Subcutaneous abdominal adipose tissue (tissue), 5 donors: ENCODE measurements around the gene ZKSCAN2.

Experiments used
- H3K27ac ChIP-seq: one replicate; pipeline ENCODE4 v1.7.0; 2013; ENCODE audit warnings: low read depth, mild to moderate bottlenecking, inconsistent platforms, low read length, moderate library complexity
- H3K27me3 ChIP-seq, 5 donors: one replicate each; pipeline ENCODE4 v1.7.0; 2013; ENCODE audit warnings: low read length in 5 of 5, inconsistent platforms in 1 of 5; ENCODE audit not compliant: control insufficient read depth in 5 of 5, insufficient read depth in 4 of 5
- H3K36me3 ChIP-seq, 5 donors: one replicate each; pipeline ENCODE4 v1.7.0; 2013; ENCODE audit warnings: low read length in 5 of 5; ENCODE audit not compliant: control insufficient read depth in 5 of 5, insufficient read depth in 5 of 5
- H3K4me1 ChIP-seq, 5 donors: one replicate each; pipeline ENCODE4 v1.7.0; 2013; ENCODE audit warnings: low read length in 5 of 5, mild to moderate bottlenecking in 3 of 5, moderate library complexity in 1 of 5; ENCODE audit not compliant: control insufficient read depth in 5 of 5, insufficient read depth in 5 of 5
- H3K4me3 ChIP-seq, 5 donors: one replicate each; pipeline ENCODE4 v1.7.0; 2013; ENCODE audit warnings: low read length in 5 of 5, low read depth in 1 of 5
- H3K9ac ChIP-seq, 5 donors: one replicate each; pipeline ENCODE4 v1.7.0; 2013; ENCODE audit warnings: low read length in 5 of 5, mild to moderate bottlenecking in 4 of 5, moderate library complexity in 3 of 5
- H3K9me3 ChIP-seq, 5 donors: one replicate each; pipeline ENCODE4 v1.7.0; 2013; ENCODE audit warnings: low read length in 5 of 5; ENCODE audit not compliant: control insufficient read depth in 5 of 5
- donor health status: healthy.
- donor health status: healthy.
- donor health status: healthy.
- donor health status: healthy.
- donor health status: healthy.

The ZKSCAN2 gene

DNA sequence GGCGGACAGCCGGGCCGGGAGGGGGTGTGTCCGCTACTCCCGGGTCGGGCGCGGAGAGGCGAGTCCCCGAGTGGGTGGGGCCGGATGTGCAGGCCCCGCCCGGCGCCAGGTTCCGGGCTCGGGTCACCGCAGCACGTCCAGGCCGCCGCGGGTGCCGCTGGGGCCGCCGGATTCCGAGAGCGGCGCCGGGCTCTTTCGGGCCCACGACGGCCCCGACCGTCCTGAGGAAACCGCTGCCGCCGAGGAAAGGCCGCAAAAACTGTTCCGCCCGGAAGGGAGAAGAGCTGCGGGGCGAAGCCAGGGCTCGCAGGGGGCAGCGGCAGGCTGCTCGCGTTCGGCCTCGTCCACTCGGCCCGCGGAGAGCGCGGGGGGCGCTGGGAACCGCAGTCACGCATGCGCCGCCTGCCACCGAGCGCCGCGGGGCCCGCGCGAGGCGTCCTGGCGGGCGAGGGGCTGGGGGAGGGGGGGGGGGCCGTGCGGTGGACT, at the start of gene ZKSCAN2:
Gene ZKSCAN2 (minus strand): TSS at position 376 of the 486 bp plus-strand sequence. CDS start 718 bp downstream, outside the sequence.
- no peaks in the 10 kb centered on the region for H3K27me3 ChIP-seq
- H3K4me1 ChIP-seq, result peaks cover 7 to 37% (median 34%) of the 10 kb centered on the region in 5 donors
- peak within 1 kb of the TSS; percentile 79 for H3K27ac ChIP-seq
- peaks cover 6 to 20% (median 14%) of the 10 kb centered on the region in 5 donors for H3K36me3 ChIP-seq
- peak within 1 kb of the TSS; percentile 82 to 93 (median 88) for H3K9ac ChIP-seq
- H3K9me3 ChIP-seq, result no peaks in the 10 kb centered on the region
- H3K4me3 ChIP-seq, result peak within 1 kb of the TSS; percentile 85 to 88 (median 86)

DNA sequence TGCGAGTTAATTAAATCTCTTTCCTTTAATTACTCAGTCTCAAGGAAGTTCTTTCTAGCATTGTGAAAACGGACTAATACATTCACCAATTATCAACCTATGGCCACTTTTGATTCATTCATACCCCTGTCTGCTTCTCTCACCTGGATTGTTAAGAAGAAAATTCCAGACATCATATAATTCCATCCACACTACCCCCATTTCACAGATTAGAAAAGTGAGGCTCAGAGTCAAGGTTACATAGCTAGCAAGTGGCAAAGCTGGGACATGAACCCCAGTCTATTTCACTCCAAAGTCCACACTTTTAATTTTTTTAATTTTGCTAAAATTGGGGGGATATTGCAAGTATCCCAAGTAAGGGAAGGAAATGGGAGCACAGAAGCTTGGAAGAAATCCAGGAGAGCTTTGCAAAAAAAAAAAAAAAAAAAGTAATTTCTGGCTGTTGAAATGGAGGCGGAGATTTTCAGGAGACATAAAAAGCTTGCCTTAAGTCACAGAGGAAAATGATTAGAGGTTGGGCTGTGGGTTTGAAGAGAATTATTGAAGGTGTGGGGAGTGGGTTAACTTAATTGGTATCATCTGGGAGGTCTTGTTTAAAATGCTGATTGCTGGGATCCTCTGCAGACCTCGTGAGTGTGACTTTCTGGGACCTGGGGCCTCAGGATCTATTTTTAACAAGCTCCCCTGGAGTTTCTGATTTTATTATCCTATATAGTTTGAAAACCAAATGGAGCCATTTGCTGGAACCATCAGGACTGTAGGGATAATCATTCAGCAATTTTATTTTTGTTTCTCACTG, 42.3 kb upstream of the ZKSCAN2 start:
- H3K27ac ChIP-seq, result no peak overlapping the region
- no peak overlapping the region for H3K4me3 ChIP-seq
- peaks cover 0 to 6% (median 0%) of the 10 kb centered on the region in 5 donors for H3K27me3 ChIP-seq
- no peaks in the 10 kb centered on the region for H3K36me3 ChIP-seq
- no peaks in the 10 kb centered on the region for H3K4me1 ChIP-seq
- no peak overlapping the region for H3K9ac ChIP-seq
- peaks cover 0 to 6% (median 0%) of the 10 kb centered on the region in 5 donors for H3K9me3 ChIP-seq

DNA sequence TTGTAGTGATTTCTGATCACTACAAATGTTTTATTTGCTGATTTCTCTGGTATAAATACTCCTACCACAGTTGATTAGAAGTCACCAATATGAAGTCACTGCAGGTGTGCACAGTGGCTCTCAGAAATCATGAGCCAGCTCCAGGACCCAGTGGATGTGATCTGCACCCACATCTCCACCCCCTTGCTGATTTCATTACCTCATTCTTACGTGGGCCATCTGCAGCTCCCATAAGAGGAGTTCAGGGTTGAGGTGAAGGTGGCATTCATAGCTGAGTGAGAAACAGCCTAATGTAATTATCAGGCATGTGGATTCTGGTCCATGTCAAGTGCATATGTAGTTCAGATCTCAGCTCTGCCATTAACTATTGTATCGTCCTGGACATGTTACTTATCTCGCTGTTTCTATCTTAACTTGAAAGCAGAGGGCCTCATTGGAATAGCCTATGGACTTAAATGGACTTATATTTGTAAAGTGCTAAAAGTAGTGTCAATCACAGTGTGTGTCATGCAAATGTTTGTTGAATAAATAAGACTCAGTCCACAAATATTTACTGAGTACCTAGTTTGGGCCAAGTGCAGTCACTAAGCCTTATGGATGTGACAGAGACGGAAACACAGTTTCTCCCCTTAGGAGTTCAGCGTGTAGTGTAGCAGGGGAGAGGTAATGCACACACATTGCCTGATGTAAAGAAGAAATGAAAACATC, 40.7 kb upstream of the ZKSCAN2 start:
- H3K27ac ChIP-seq, result no peak overlapping the region
- no peak overlapping the region for H3K9ac ChIP-seq
- H3K4me3 ChIP-seq, result no peak overlapping the region
- H3K36me3 ChIP-seq, result no peaks in the 10 kb centered on the region
- peaks cover 0 to 6% (median 0%) of the 10 kb centered on the region in 5 donors for H3K27me3 ChIP-seq
- H3K9me3 ChIP-seq, result no peaks in the 10 kb centered on the region
- H3K4me1 ChIP-seq, result no peaks in the 10 kb centered on the region

DNA sequence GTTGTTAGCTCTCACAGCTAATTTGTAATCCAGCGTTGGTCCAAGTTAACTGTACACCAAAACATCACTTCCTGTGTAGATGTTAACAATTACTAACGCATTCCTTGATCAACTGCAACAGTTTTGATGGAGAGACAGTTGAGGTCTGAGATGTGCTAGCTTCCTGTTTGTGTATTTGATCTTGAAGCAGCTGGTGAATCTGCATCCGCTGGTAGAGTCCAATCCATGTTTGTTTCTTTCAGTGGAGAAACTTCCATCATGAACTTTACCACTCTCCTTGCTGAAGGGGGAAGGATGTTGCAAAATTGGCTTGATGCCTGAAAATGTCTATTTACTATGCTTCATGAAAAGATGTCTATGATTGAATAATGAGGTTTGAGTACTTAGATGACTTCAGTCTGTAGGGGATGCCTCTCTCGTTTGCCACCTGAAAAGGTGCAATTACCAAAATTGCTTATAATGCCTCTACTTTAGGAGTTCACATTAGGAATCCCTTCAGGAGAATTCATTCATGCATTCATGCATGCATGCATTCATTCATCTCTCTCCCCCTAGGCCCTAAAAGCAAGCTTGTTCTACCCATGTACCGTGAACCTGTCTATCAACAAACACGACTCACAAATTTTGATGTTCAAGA, 39.6 kb upstream of the ZKSCAN2 start:
- Histone ChIP-seq H3K4me1 (no peaks in the 10 kb centered on the region), H3K36me3 (no peaks in the 10 kb centered on the region), H3K27ac (no peak overlapping the region), H3K9ac (no peak overlapping the region), H3K9me3 (no peaks in the 10 kb centered on the region), H3K4me3 (no peak overlapping the region), H3K27me3 (peaks cover 0 to 6% (median 0%) of the 10 kb centered on the region in 5 donors)

DNA sequence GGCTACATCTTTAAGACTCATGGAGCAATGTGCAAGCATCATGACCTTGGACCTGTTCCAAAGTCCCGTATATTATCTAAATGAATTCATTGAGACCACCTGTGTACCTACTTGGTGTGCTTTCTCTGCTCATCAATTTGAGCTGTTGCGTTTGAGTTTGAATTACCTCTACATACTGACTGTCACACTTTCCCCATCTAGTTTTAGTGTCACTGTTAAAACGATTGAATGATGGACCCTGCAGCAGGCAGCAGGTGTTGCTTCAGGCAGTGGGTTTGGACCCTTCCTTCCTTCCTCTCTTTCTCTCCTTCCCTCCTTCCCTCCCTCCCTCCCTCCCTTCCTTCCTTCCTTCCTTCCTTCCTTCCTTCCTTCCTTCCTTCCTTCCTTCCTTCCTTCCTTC, 33.9 kb upstream of the ZKSCAN2 start:
- Histone ChIP-seq H3K27ac (no peak overlapping the region), H3K9me3 (no peaks in the 10 kb centered on the region), H3K4me1 (no peaks in the 10 kb centered on the region), H3K36me3 (no peaks in the 10 kb centered on the region), H3K4me3 (no peak overlapping the region), H3K27me3 (no peaks in the 10 kb centered on the region), H3K9ac (no peak overlapping the region)

DNA sequence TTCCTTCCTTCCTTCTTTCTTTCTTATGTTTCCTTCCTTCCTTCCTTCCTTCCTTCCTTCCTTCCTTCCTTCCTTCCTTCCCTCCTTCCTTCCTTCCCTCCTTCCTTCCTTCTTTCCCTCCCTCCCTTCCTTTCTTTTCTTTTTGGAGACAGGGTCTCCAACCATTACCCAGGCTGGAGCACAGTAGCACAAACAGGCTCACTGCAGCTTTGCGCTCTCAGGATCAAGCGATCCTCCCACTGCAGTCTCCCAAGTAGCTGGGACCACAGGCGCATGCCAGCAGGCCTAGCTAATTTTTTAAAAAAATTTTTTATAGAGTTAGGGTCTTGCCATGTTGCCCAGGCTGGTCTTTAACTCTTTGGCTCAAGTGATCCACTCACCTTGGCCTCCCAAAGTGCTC, 31.8 kb upstream of the ZKSCAN2 start:
- H3K27me3 ChIP-seq, result no peaks in the 10 kb centered on the region
- H3K4me3 ChIP-seq, result no peak overlapping the region
- H3K36me3 ChIP-seq, result no peaks in the 10 kb centered on the region
- H3K9me3 ChIP-seq, result peaks cover 0 to 3% (median 0%) of the 10 kb centered on the region in 5 donors
- no peaks in the 10 kb centered on the region for H3K4me1 ChIP-seq
- H3K27ac ChIP-seq, result no peak overlapping the region
- no peak overlapping the region for H3K9ac ChIP-seq

DNA sequence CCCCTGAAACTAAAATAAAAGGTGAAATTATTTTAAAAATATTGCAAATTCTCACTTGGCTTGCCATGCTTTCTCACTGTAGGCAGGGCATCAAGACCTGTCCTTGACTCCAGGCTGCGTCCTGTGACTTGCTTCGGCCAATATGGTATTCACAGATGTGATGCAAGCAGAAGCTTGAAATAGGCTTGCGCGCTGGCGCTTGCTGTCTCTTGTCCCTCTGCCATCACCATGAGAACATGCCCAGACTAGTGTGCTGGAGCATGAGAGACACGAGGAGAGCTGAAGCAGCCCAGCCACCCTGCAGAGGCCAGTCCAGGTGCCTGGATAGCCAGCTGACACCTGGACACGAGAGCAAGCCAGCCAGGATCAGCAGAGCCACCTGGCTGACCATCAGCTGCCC, 21.8 kb upstream of the ZKSCAN2 start:
- Histone ChIP-seq H3K27me3 (peaks cover 0 to 4% (median 0%) of the 10 kb centered on the region in 5 donors), H3K27ac (no peak overlapping the region), H3K4me1 (no peaks in the 10 kb centered on the region), H3K9me3 (no peaks in the 10 kb centered on the region), H3K4me3 (no peak overlapping the region), H3K36me3 (no peaks in the 10 kb centered on the region), H3K9ac (no peak overlapping the region)

DNA sequence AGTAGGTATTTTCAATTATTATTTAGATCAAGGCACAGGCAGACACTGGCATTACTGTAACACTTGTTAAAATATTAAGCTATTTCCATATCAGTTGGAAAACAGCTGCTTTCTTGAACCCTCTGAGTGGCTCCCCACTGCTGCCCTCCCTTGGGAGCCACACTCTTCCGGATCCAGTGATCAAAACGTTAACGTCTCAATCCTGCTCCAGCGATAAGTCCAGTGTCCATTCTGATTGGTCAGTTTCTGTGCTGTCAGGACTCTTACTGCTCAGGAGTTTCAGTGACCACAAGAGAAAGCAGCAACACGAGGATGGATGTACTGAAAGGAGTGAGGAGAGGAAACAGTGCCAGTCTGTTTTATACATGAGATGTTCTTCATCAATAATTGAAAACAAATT, 13.8 kb upstream of the ZKSCAN2 start:
- H3K27me3 ChIP-seq, result no peaks in the 10 kb centered on the region
- H3K4me3 ChIP-seq, result no peak overlapping the region
- no peak overlapping the region for H3K9ac ChIP-seq
- no peaks in the 10 kb centered on the region for H3K4me1 ChIP-seq
- no peak overlapping the region for H3K27ac ChIP-seq
- H3K9me3 ChIP-seq, result no peaks in the 10 kb centered on the region
- no peaks in the 10 kb centered on the region for H3K36me3 ChIP-seq

DNA sequence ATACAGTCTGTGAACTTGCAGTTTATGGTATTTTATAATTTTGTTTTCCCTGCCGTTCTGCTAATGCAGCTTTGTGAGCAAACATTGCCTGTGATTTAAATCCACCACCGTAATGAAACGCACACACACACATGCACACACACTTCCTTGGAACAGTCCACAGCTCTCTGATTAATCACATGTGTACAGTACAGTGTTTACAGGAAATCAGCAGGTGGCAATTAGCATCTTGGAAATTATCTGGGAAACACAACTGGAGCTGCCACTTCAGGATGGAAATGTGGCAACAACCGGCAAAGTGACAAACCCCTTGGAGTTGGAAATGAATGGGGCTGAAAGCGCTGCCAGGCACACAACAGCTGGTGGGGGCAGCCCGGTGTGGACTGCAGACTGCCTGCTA, 12.9 kb upstream of the ZKSCAN2 start:
- Histone ChIP-seq H3K27ac (no peak overlapping the region), H3K4me1 (no peaks in the 10 kb centered on the region), H3K9ac (no peak overlapping the region), H3K27me3 (no peaks in the 10 kb centered on the region), H3K4me3 (no peak overlapping the region), H3K36me3 (no peaks in the 10 kb centered on the region), H3K9me3 (no peaks in the 10 kb centered on the region)

DNA sequence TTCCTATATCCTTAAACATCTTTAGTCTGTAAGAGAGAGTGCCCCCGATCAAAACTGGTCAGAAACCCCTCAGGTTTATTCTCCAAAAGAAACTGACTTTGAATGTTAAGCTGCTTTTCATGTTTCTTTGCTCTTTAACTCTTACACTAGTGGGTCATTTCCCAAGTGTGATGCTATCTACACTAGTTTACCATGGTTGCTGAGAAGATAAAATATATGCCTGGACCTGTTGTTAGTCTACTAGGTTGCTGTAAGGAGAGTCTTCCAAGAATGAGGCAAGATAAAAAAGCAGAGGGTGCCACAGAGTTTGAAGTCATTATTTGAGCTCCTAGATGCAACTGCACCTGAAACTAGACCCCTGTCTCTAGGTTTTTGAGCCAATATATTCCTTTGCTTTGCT, 12.2 kb upstream of the ZKSCAN2 start:
- Histone ChIP-seq H3K4me3 (no peak overlapping the region), H3K9ac (no peak overlapping the region), H3K4me1 (no peaks in the 10 kb centered on the region), H3K27ac (no peak overlapping the region), H3K27me3 (no peaks in the 10 kb centered on the region), H3K36me3 (no peaks in the 10 kb centered on the region), H3K9me3 (no peaks in the 10 kb centered on the region)
